Measurements from ENCODE around the gene PLIN5. TPM values are rescaled to one million over a fixed set of nuclear protein-coding genes. Genes with fewer than 3 reads are reported as not detected.

Gene PLIN5
- polyA plus RNA-seq, 1 donor (not counting 4 experiments of a cell fraction or from before 2014, with no cell fraction given), result not detected

- no peaks in the 10 kb centered on the region for H3K9me3 ChIP-seq (ENCODE audit: control insufficient read depth, low read depth, low read length)
- DNase-seq (ENCODE audit: low read depth, low spot score) (no peak), FAIRE-seq (no peak)
- no peaks in the 10 kb centered on the region for H3K9me1 ChIP-seq (ENCODE audit: control insufficient read depth, extremely low read depth, insufficient read depth, low read length)
- no peak overlapping the region for H3K4me3 ChIP-seq (ENCODE audit: control insufficient read depth in 2 of 3, extremely low read depth in 1 of 3, insufficient read depth in 2 of 3, low read depth in 1 of 3, low read length in 3 of 3)
- no peak overlapping the region for H3K27ac ChIP-seq (ENCODE audit: control insufficient read depth, insufficient read depth, low read length)
- H4K20me1 ChIP-seq (ENCODE audit: control insufficient read depth, extremely low read depth, insufficient read depth, low read length), result no peaks in the 10 kb centered on the region
- H3K4me2 ChIP-seq (ENCODE audit: control insufficient read depth, extremely low read depth, insufficient read depth, low read depth, low read length), result no peak overlapping the region
- H3K36me3 ChIP-seq (ENCODE audit: control insufficient read depth in 2 of 2, extremely low read depth in 1 of 2, insufficient read depth in 2 of 2, low read length in 2 of 2), result no peaks in the 10 kb centered on the region
- H3K9ac ChIP-seq (ENCODE audit: control insufficient read depth, extremely low read depth, insufficient read depth, low read length), result no peak overlapping the region
- H3K79me2 ChIP-seq (ENCODE audit: control insufficient read depth, insufficient read depth, low read length), result no peaks in the 10 kb centered on the region
- peaks cover 32% of the 10 kb centered on the region for H3K27me3 ChIP-seq (ENCODE audit: control insufficient read depth, extremely low read depth, insufficient read depth, low read length)
- peaks cover 13% of the 10 kb centered on the region for H3K4me1 ChIP-seq (ENCODE audit: control insufficient read depth, extremely low read depth, insufficient read depth, low read length)
- TF ChIP-seq EZH2 (IDR thresholded peaks at IDR 0.05; ENCODE audit: low read length) (no peak), CTCF (optimal IDR thresholded peaks at IDR 0.05 in 1 of 3, IDR thresholded peaks at IDR 0.05 in 1 of 3, conservative IDR thresholded peaks at IDR 0.05 in 1 of 3; ENCODE audit: extremely low read depth in 1 of 3, insufficient read depth in 2 of 3, low read length in 3 of 3) (no peak)
- dilution Hi-C loops (cut with MboI; ENCODE audit: extremely low pct_ligation_motif_present, low sequenced_read_pairs), result no loop called here
- no peak overlapping the region for H2AFZ ChIP-seq (ENCODE audit: control insufficient read depth, low read length)
Observed at GRCh38 chr19:4577020-4577782, 42.2 kb upstream of the PLIN5 start.

DNA sequence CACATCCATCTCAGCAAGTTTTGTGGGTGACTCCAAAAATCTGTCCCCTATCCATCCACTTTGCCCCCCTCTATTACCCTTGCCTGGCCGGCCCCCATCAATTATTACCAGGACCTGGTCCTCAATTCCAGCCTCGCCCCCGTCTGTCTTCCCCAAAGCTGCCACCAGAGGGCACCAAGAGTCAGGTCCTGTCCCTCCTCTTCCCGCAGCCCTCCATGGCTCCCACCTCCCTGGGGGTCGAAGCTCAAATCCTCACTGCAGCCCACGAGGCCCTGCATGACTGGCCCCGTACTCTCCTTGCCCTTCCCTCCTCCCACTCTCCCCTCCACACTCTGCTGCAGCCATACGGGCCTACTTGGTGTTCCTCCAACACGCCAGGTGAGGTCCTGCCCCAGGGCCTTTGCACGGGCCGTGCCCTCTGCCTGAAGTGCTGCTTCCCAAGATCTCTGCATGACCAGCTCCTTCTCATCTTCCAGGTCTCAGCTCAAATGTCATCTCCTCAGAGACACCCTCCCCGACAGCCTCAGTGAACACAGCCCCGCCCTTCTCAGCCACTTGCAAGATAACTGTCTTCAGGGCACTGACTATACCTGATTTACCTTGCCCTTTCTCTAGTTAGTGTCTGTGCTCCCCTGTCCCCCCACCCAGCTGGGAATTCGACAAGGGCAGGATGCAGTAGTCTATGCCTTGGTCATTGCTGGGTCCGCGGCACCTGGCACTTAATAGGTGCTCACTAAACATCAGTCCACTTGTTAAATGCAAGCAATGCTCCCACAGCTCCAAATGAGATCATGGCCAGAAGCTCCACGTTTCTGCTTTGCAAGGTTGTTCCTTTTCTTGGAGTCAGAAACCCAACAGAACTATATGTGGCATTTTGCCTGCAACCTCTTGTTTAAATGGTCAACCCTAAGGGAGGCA, 41.3 kb upstream of the PLIN5 start:
- Histone ChIP-seq H3K9me3 (ENCODE audit: control insufficient read depth, low read depth, low read length) (no peaks in the 10 kb centered on the region), H3K4me3 (ENCODE audit: control insufficient read depth in 2 of 3, extremely low read depth in 1 of 3, insufficient read depth in 2 of 3, low read depth in 1 of 3, low read length in 3 of 3) (no peak overlapping the region), H3K9me1 (ENCODE audit: control insufficient read depth, extremely low read depth, insufficient read depth, low read length) (no peaks in the 10 kb centered on the region), H3K9ac (ENCODE audit: control insufficient read depth, extremely low read depth, insufficient read depth, low read length) (peak overlapping the region; percentile 34), H2AFZ (ENCODE audit: control insufficient read depth, low read length) (no peak overlapping the region), H4K20me1 (ENCODE audit: control insufficient read depth, extremely low read depth, insufficient read depth, low read length) (no peaks in the 10 kb centered on the region), H3K27me3 (ENCODE audit: control insufficient read depth, extremely low read depth, insufficient read depth, low read length) (peaks cover 26% of the 10 kb centered on the region), H3K4me2 (ENCODE audit: control insufficient read depth, extremely low read depth, insufficient read depth, low read depth, low read length) (no peak overlapping the region), H3K27ac (ENCODE audit: control insufficient read depth, insufficient read depth, low read length) (peak overlapping the region; percentile 64), H3K36me3 (ENCODE audit: control insufficient read depth in 2 of 2, extremely low read depth in 1 of 2, insufficient read depth in 2 of 2, low read length in 2 of 2) (no peaks in the 10 kb centered on the region), H3K79me2 (ENCODE audit: control insufficient read depth, insufficient read depth, low read length) (no peaks in the 10 kb centered on the region), H3K4me1 (ENCODE audit: control insufficient read depth, extremely low read depth, insufficient read depth, low read length) (peaks cover 13% of the 10 kb centered on the region)
- dilution Hi-C loops (cut with MboI; ENCODE audit: extremely low pct_ligation_motif_present, low sequenced_read_pairs), result no loop called here
- DNase-seq (ENCODE audit: low read depth, low spot score) (no peak), FAIRE-seq (peak; percentile 51)
- TF ChIP-seq EZH2 (IDR thresholded peaks at IDR 0.05; ENCODE audit: low read length) (no peak), CTCF (optimal IDR thresholded peaks at IDR 0.05 in 1 of 3, IDR thresholded peaks at IDR 0.05 in 1 of 3, conservative IDR thresholded peaks at IDR 0.05 in 1 of 3; ENCODE audit: extremely low read depth in 1 of 3, insufficient read depth in 2 of 3, low read length in 3 of 3) (peak; percentile 77 to 85 (median 80))

Measured in keratinocyte (primary cell).